Endothelial cell of umbilical vein (primary cell): ENCODE results near the gene ZNF441. TPM values are rescaled to one million over a fixed set of nuclear protein-coding genes. Genes with fewer than 3 reads are reported as not detected.

Experiments
- BruUV-seq: library from RNA; stranded (reverse); fragments of 400-500 nt; replicated peaks from 2 replicates; lab custom pipeline; 2021; lab: Mats Ljungman, UMichigan
- CTCF ChIA-PET: fragments of 300-600, 350-600 bp; sonication (Branson Sonifier 250); formaldehyde crosslinking; loops from one replicate; lab custom pipeline; 2021; ENCODE audit warnings: antibody characterized with exemption, inconsistent platforms; lab: Charles Lee
- POLR2A ChIA-PET: fragments of 300-600, 350-600 bp; sonication (Branson Sonifier 250); formaldehyde crosslinking; loops from one replicate; lab custom pipeline; 2021; ENCODE audit warnings: antibody characterized with exemption, inconsistent platforms; lab: Charles Lee
- DNase-seq: peaks from one replicate; pipeline ENCODE4 v3.0.0-alpha.2; 2011; ENCODE audit warnings: low read depth, low spot score
- FAIRE-seq: peaks from 2 replicates; lab custom pipeline; 2011; peaks lifted over from hg19 to GRCh38; lab: Jason Lieb, UNC
- H2AFZ ChIP-seq: 2 replicates; pipeline ENCODE4 v1.6.0; 2012; ENCODE audit warnings: low read depth, low read length, control low read depth, inconsistent platforms
- H3K27ac ChIP-seq: 2 replicates; pipeline ENCODE4 v1.5.1; 2011; ENCODE audit warnings: low read depth, mild to moderate bottlenecking, control low read depth, low read length, moderate library complexity; ENCODE audit not compliant: insufficient read depth
- H3K27me3 ChIP-seq, 2 experiments: 2 replicates each; pipeline versions ENCODE4 v1.6.0 to v1.6.1; 2011; ENCODE audit warnings: low read length in 2 of 2, mixed read lengths in 1 of 2; ENCODE audit not compliant: control insufficient read depth in 2 of 2, insufficient read depth in 2 of 2
- H3K36me3 ChIP-seq, 2 experiments: 2 replicates in 1 of 2; 3 replicates in 1 of 2; pipeline ENCODE4 v1.5.1; 2011; ENCODE audit warnings: low read length in 2 of 2, mild to moderate bottlenecking in 1 of 2, moderate library complexity in 1 of 2; ENCODE audit not compliant: control insufficient read depth in 2 of 2, insufficient read depth in 2 of 2; ENCODE audit errors: extremely low read depth in 1 of 2
- H3K4me1 ChIP-seq: 3 replicates; pipeline ENCODE4 v1.5.1; 2011; ENCODE audit warnings: mild to moderate bottlenecking, low read length; ENCODE audit not compliant: control insufficient read depth, insufficient read depth; ENCODE audit errors: extremely low read depth
- H3K4me2 ChIP-seq: 2 replicates; pipeline ENCODE4 v1.6.1; 2011; ENCODE audit warnings: low read length, control low read depth, mixed read lengths; ENCODE audit not compliant: insufficient read depth
- H3K4me3 ChIP-seq, 3 experiments: fragments of 200-600 bp in 1 of 3; sonication (generic), shearing (Covaris generic) in 1 of 3; replicated peaks in 1 of 3; 2 replicates each; pipeline ENCODE4 v1.5.1; 2011 to 2016; ENCODE audit warnings: control low read depth in 3 of 3, low read length in 3 of 3, mild to moderate bottlenecking in 2 of 3, inconsistent platforms in 1 of 3, low read depth in 1 of 3, moderate library complexity in 1 of 3; ENCODE audit not compliant: insufficient read depth in 1 of 3
- H3K79me2 ChIP-seq: 2 replicates; pipeline ENCODE4 v1.6.0; 2012; ENCODE audit warnings: low read length, inconsistent platforms; ENCODE audit not compliant: control insufficient read depth, insufficient read depth
- H3K9ac ChIP-seq: replicated peaks from 2 replicates; pipeline ENCODE3; 2011; ENCODE audit warnings: low read length, control low read depth; ENCODE audit not compliant: insufficient read depth; ENCODE audit errors: extremely low read depth
- H3K9me1 ChIP-seq: replicated peaks from 3 replicates; pipeline ENCODE4 v1.6.0; 2011; ENCODE audit warnings: mild to moderate bottlenecking, low read length; ENCODE audit not compliant: control insufficient read depth, insufficient read depth; ENCODE audit errors: extremely low read depth
- H3K9me3 ChIP-seq: replicated peaks from 2 replicates; pipeline ENCODE4 v1.5.1; 2012; ENCODE audit warnings: low read length, inconsistent platforms; ENCODE audit not compliant: control insufficient read depth, insufficient read depth
- H4K20me1 ChIP-seq: replicated peaks from 2 replicates; pipeline ENCODE3; 2011; ENCODE audit warnings: mild to moderate bottlenecking, low read length; ENCODE audit not compliant: control insufficient read depth, insufficient read depth; ENCODE audit errors: extremely low read depth
- CTCF ChIP-seq, 2 donors: IDR thresholded peaks; 1 replicate in 1 of 2; 2 replicates in 1 of 2; pipeline ENCODE4 v1.5.1; 2011; ENCODE audit warnings: low read length in 2 of 2, mild to moderate bottlenecking in 2 of 2, moderate library complexity in 2 of 2, control low read depth in 1 of 2, inconsistent platforms in 1 of 2, low read depth in 1 of 2; ENCODE audit not compliant: insufficient read depth in 1 of 2; ENCODE audit errors: extremely low read depth in 1 of 2
- EZH2 ChIP-seq: IDR thresholded peaks from 2 replicates; pipeline ENCODE4 v1.6.1; 2012; ENCODE audit warnings: borderline replicate concordance, low read depth, mild to moderate bottlenecking, moderate library complexity, low read length, inconsistent platforms; ENCODE audit not compliant: severe bottlenecking
- FOS ChIP-seq: IDR thresholded peaks from 2 replicates; pipeline ENCODE4 v1.6.1; 2011; ENCODE audit warnings: mild to moderate bottlenecking, low read length, moderate library complexity, borderline replicate concordance; ENCODE audit not compliant: insufficient read depth
- GATA2 ChIP-seq: IDR thresholded peaks from 2 replicates; pipeline ENCODE4 v1.7.0; 2011; ENCODE audit warnings: low read depth, mild to moderate bottlenecking, moderate library complexity, mixed read lengths, low read length; ENCODE audit not compliant: insufficient read length, insufficient read depth
- JUN ChIP-seq: IDR thresholded peaks from 2 replicates; pipeline ENCODE4 v1.6.1; 2011; ENCODE audit warnings: borderline replicate concordance, low read depth; ENCODE audit not compliant: insufficient read length, insufficient read depth
- MAX ChIP-seq: IDR thresholded peaks from 2 replicates; pipeline ENCODE4 v1.6.1; 2011; ENCODE audit not compliant: insufficient read depth, insufficient read length
- MYC ChIP-seq: IDR thresholded peaks from one replicate; pipeline ENCODE4 v1.6.1; 2011; ENCODE audit warnings: mild to moderate bottlenecking, low read depth, low read length
- POLR2A ChIP-seq: IDR thresholded peaks from 2 replicates; pipeline ENCODE4 v1.6.1; 2012; ENCODE audit warnings: low read depth, mild to moderate bottlenecking, control low read depth, low read length
- POLR2AphosphoS5 ChIP-seq: IDR thresholded peaks from 2 replicates; pipeline ENCODE4 v1.6.1; 2012; ENCODE audit warnings: low read depth, mild to moderate bottlenecking, control low read depth, low read length, moderate library complexity; ENCODE audit not compliant: insufficient read depth
- dilution Hi-C: fragments of 300-500 bp; cut with MboI; formaldehyde crosslinking; loops from one replicate; pipeline ENCODE4 v1.15.0; 2019; ENCODE audit warnings: low sequenced_read_pairs; ENCODE audit not compliant: extremely low pct_ligation_motif_present
- intact Hi-C: fragments of 100-400 bp; cut with micrococcal nuclease; formaldehyde crosslinking; loops from one replicate; pipeline ENCODE4 v1.10.0; 2022
- polyA plus RNA-seq, 4 experiments: library from polyadenylated mRNA; depleted of rRNA in 3 of 4; stranded (reverse) in 3 of 4; unstranded in 1 of 4; fragments of >200 nt; gene quantifications; 2 replicates each; pipeline versions ENCODE4 v1.2.1 to v1.2.3, GENCODE V29; 2011 to 2012; ENCODE audit warnings: missing spikeins in 1 of 4
- total RNA-seq: library from RNA; stranded (reverse); gene quantifications from 2 replicates; pipeline ENCODE4 v1.2.3, GENCODE V29; 2021

ZNF441 gene
- total and polyA plus RNA-seq, 2 donors (not counting 3 experiments of a cell fraction or from before 2014, with no cell fraction given) = 1.9 to 4.5 TPM

- Histone ChIP-seq H3K27me3 (no peaks in the 10 kb centered on the region), H4K20me1 (no peaks in the 10 kb centered on the region), H3K27ac (no peak overlapping the region), H3K9ac (no peak overlapping the region), H3K4me1 (no peaks in the 10 kb centered on the region), H3K79me2 (no peaks in the 10 kb centered on the region), H3K9me3 (peaks cover 30% of the 10 kb centered on the region), H3K36me3 (peaks cover 10 to 13% of the 10 kb centered on the region in 2 experiments), H3K9me1 (no peaks in the 10 kb centered on the region), H3K4me2 (no peak overlapping the region), H3K4me3 (no peak overlapping the region), H2AFZ (no peak overlapping the region)
- POLR2A ChIA-PET = no interaction called here
- CTCF ChIA-PET = no interaction called here
- dilution Hi-C loops = no loop called here
- BruUV-seq = no TSS peak
- DNase-seq (no peak), FAIRE-seq (no peak)
- intact Hi-C loops = no loop called here
- no peak for TF ChIP-seq GATA2
- TF ChIP-seq FOS = no peak
- no peak for TF ChIP-seq JUN
- no peak for TF ChIP-seq POLR2AphosphoS5
- TF ChIP-seq MAX = no peak
- no peak for TF ChIP-seq MYC
- no peak for TF ChIP-seq CTCF (IDR thresholded peaks at IDR 0.05; ENCODE audit: extremely low read depth in 1 of 2, insufficient read depth in 1 of 2, low read depth in 1 of 2, low read length in 2 of 2)
- no peak for TF ChIP-seq POLR2A
- TF ChIP-seq EZH2 = no peak
Measured at GRCh38 chr19:11781295-11782057, 14.7 kb downstream of the ZNF441 start.
